HG02840 (cell line): ENCODE results near the gene MCC.

ENCODE experiments used
- ATAC-seq: cut with Tn5 transposase; IDR thresholded peaks from one replicate; pipeline ENCODE4 v1.9.1; 2021; ENCODE audit warnings: mild to moderate bottlenecking, moderate library complexity, moderate number of reproducible peaks; ENCODE audit not compliant: unreplicated experiment, low FRiP score

Gene MCC

GRCh38 chr5:113378081-113378480 lies 110.2 kb downstream of the MCC start:
- no peak for ATAC-seq

GRCh38 chr5:113376640-113377039 lies 111.6 kb downstream of the MCC start:
- ATAC-seq, result no peak

GRCh38 chr5:113375480-113376060 lies 112.7 kb downstream of the MCC start:
- ATAC-seq, result no peak

GRCh38 chr5:113373426-113373825 lies 114.8 kb downstream of the MCC start:
- no peak for ATAC-seq

- ATAC-seq, result no peak
These were observed 116.5 kb downstream of the MCC start for GRCh38 chr5:113371721-113372196.

- no peak for ATAC-seq
These were observed 120.7 kb downstream of the MCC start for GRCh38 chr5:113367586-113367985.

- ATAC-seq, result no peak
These were observed 123.8 kb downstream of the MCC start for GRCh38 chr5:113364466-113364865.

- no peak for ATAC-seq
These were observed 126.6 kb downstream of the MCC start for GRCh38 chr5:113361701-113362100.

GRCh38 chr5:113359419-113359818 lies 128.8 kb downstream of the MCC start:
- no peak for ATAC-seq

GRCh38 chr5:113358696-113359095 lies 129.6 kb downstream of the MCC start:
- no peak for ATAC-seq

GRCh38 chr5:113357696-113358476 lies 130.4 kb downstream of the MCC start:
- no peak for ATAC-seq

GRCh38 chr5:113356487-113356886 lies 131.8 kb downstream of the MCC start:
- no peak for ATAC-seq

- no peak for ATAC-seq
These were observed 134.2 kb downstream of the MCC start for GRCh38 chr5:113354055-113354454.

- ATAC-seq, result no peak
These were observed 140.7 kb downstream of the MCC start for GRCh38 chr5:113347572-113347971.

GRCh38 chr5:113344973-113345940 lies 143.0 kb downstream of the MCC start:
- no peak for ATAC-seq

- no peak for ATAC-seq
These were observed 144.9 kb downstream of the MCC start for GRCh38 chr5:113343343-113343742.

- no peak for ATAC-seq
These were observed 147.7 kb downstream of the MCC start for GRCh38 chr5:113340537-113340936.

- ATAC-seq, result no peak
These were observed 149.6 kb downstream of the MCC start for GRCh38 chr5:113338628-113339027.

GRCh38 chr5:113337515-113338415 lies 150.5 kb downstream of the MCC start:
- ATAC-seq, result no peak

- no peak for ATAC-seq
These were observed 151.3 kb downstream of the MCC start for GRCh38 chr5:113336975-113337374.
